MG63 (cell line): Measurements from ENCODE around the gene CMPK1. TPM values are rescaled to one million over a fixed set of nuclear protein-coding genes. Genes with fewer than 3 reads are reported as not detected.

Experiments used
- total RNA-seq: library from RNA; depleted of rRNA; stranded (reverse); fragments of >200 nt; shearing (Covaris generic); gene quantifications from 2 replicates; pipeline ENCODE4 v1.2.3, GENCODE V29; 2014; ENCODE audit warnings: low replicate concordance; rRNA removed

CMPK1 gene
- total RNA-seq, 1 experiment from 2014 or later: 148 TPM

Other genes starting within 250 kb of the CMPK1 start
- gene CYP4A22, start 196.3 kb upstream of the CMPK1 start, total RNA-seq: not detected in 2 replicates
- not detected in 2 replicates for gene PDZK1IP1, start 143.8 kb upstream of the CMPK1 start, total RNA-seq
- gene TAL1, start 101.6 kb upstream of the CMPK1 start, total RNA-seq: not detected in 2 replicates
- gene STIL, start 19.6 kb upstream of the CMPK1 start, total RNA-seq: 9.6 and 14.2 TPM in 2 replicates
- gene FOXE3, start 82.5 kb downstream of the CMPK1 start, total RNA-seq: not detected in 2 replicates
- 0.03 and 0.94 TPM in 2 replicates for gene FOXD2, start 104.3 kb downstream of the CMPK1 start, total RNA-seq